ENCODE data around the gene HDX.

HDX gene

GRCh38 chrX:84477114-84477513, 25.1 kb downstream of the HDX start:
- H3K4me3 ChIP-seq (ENCODE audit: low read depth, low read length): no peak overlapping the region
- no peak for TF ChIP-seq CTCF (IDR thresholded peaks at IDR 0.05; ENCODE audit: low read depth, low read length, missing control alignments)
- no peak for DNase-seq (ENCODE audit: low read depth)
- in situ Hi-C loops (cut with HindIII; ENCODE audit: low sequenced_read_pairs): no loop called here

GRCh38 chrX:84475596-84475995, 26.7 kb downstream of the HDX start:
- in situ Hi-C loops (cut with HindIII; ENCODE audit: low sequenced_read_pairs): no loop called here
- no peak for DNase-seq (ENCODE audit: low read depth)
- H3K4me3 ChIP-seq (ENCODE audit: low read depth, low read length): no peak overlapping the region
- TF ChIP-seq CTCF (IDR thresholded peaks at IDR 0.05; ENCODE audit: low read depth, low read length, missing control alignments): no peak

- in situ Hi-C loops (cut with HindIII; ENCODE audit: low sequenced_read_pairs): no loop called here
- no peak for DNase-seq (ENCODE audit: low read depth)
- no peak overlapping the region for H3K4me3 ChIP-seq (ENCODE audit: low read depth, low read length)
- no peak for TF ChIP-seq CTCF (IDR thresholded peaks at IDR 0.05; ENCODE audit: low read depth, low read length, missing control alignments)
These were observed 27.2 kb downstream of the HDX start for GRCh38 chrX:84475101-84475500.

GRCh38 chrX:84469226-84469625, 33.0 kb downstream of the HDX start:
- no peak for TF ChIP-seq CTCF (IDR thresholded peaks at IDR 0.05; ENCODE audit: low read depth, low read length, missing control alignments)
- DNase-seq (ENCODE audit: low read depth): peak; percentile 13
- no peak overlapping the region for H3K4me3 ChIP-seq (ENCODE audit: low read depth, low read length)
- in situ Hi-C loops (cut with HindIII; ENCODE audit: low sequenced_read_pairs): no loop called here

GRCh38 chrX:84467898-84468297, 34.4 kb downstream of the HDX start:
- H3K4me3 ChIP-seq (ENCODE audit: low read depth, low read length): no peak overlapping the region
- in situ Hi-C loops (cut with HindIII; ENCODE audit: low sequenced_read_pairs): no loop called here
- TF ChIP-seq CTCF (IDR thresholded peaks at IDR 0.05; ENCODE audit: low read depth, low read length, missing control alignments): no peak
- no peak for DNase-seq (ENCODE audit: low read depth)

- in situ Hi-C loops (cut with HindIII; ENCODE audit: low sequenced_read_pairs): no loop called here
- no peak for TF ChIP-seq CTCF (IDR thresholded peaks at IDR 0.05; ENCODE audit: low read depth, low read length, missing control alignments)
- no peak for DNase-seq (ENCODE audit: low read depth)
- no peak overlapping the region for H3K4me3 ChIP-seq (ENCODE audit: low read depth, low read length)
These were observed 48.7 kb downstream of the HDX start for GRCh38 chrX:84453351-84454246.

All from astrocyte of the cerebellum (primary cell).